PC-3 (cell line): ENCODE data around the gene RAX2.

Experiments used
- CTCF ChIP-seq: fragments of 300-600 bp; sonication (generic); conservative IDR thresholded peaks from 2 replicates; pipeline ENCODE4 v1.5.1; 2017; ENCODE audit warnings: antibody characterized with exemption, low read depth, mild to moderate bottlenecking, low read length
- EZH2 ChIP-seq: fragments of 300-600 bp; sonication (generic); IDR thresholded peaks from one replicate; pipeline ENCODE4 v1.6.1; 2017; ENCODE audit warnings: antibody characterized with exemption, mild to moderate bottlenecking, low read length; ENCODE audit not compliant: unreplicated experiment
- EZH2phosphoT487 ChIP-seq: fragments of 300-600 bp; sonication (generic); IDR thresholded peaks from 2 replicates; pipeline ENCODE4 v1.6.1; 2018; ENCODE audit warnings: mild to moderate bottlenecking, antibody characterized with exemption, low read length, borderline replicate concordance

- TF ChIP-seq CTCF (no peak), EZH2phosphoT487 (no peak), EZH2 (no peak)
Measured at GRCh38 chr19:3798137-3798536, 26.1 kb upstream of the RAX2 start.
